Activated B cell treated with CpG ODN at 0.5 μM for 24 hours (primary cell): ENCODE measurements around the gene NPAS2. TPM values are rescaled to one million over a fixed set of nuclear protein-coding genes. Genes with fewer than 3 reads are reported as not detected.

Experiments
- ATAC-seq: fragments of 200-7000 bp; cut with Tn5 transposase; one replicate; pipeline ENCODE4 v1.10.0; 2021; ENCODE audit warnings: low read depth, mild to moderate bottlenecking, moderate library complexity
- CTCF ChIA-PET: fragments of 350-600 bp; sonication (Branson Sonifier 250); formaldehyde crosslinking; loops from one replicate; lab custom pipeline; 2021; ENCODE audit warnings: antibody characterized with exemption; lab: Charles Lee
- POLR2A ChIA-PET: fragments of 350-600 bp; sonication (Branson Sonifier 250); formaldehyde crosslinking; loops from one replicate; lab custom pipeline; 2021; ENCODE audit warnings: antibody characterized with exemption; lab: Charles Lee
- DNase-seq: peaks from one replicate; pipeline ENCODE4 v3.0.0; 2022
- H3K27ac Mint-ChIP-seq: one replicate; pipeline ENCODE4 v1.8.0; 2020; ENCODE audit warnings: mixed read lengths
- H3K27me3 Mint-ChIP-seq: one replicate; pipeline ENCODE4 v1.8.0; 2021; ENCODE audit warnings: mixed read lengths
- H3K36me3 Mint-ChIP-seq: one replicate; pipeline ENCODE4 v1.8.0; 2021; ENCODE audit warnings: low read depth, mixed read lengths
- H3K4me1 Mint-ChIP-seq: one replicate; pipeline ENCODE4 v1.8.0; 2021; ENCODE audit warnings: mixed read lengths
- H3K4me3 Mint-ChIP-seq: one replicate; pipeline ENCODE4 v1.8.0; 2020; ENCODE audit warnings: mild to moderate bottlenecking, mixed read lengths
- H3K9me3 Mint-ChIP-seq: one replicate; pipeline ENCODE4 v1.8.0; 2020; ENCODE audit warnings: mixed read lengths
- CTCF ChIP-seq: fragments of 200-600 bp; IDR thresholded peaks from one replicate; pipeline ENCODE4 v1.8.0; 2022; ENCODE audit warnings: antibody characterized with exemption, mild to moderate bottlenecking
- intact Hi-C: fragments of 100-400 bp; cut with micrococcal nuclease; formaldehyde crosslinking; loops from one replicate; pipeline ENCODE4 v1.15.1; 2024
- total RNA-seq: library from RNA; stranded (reverse); gene quantifications from 2 replicates; pipeline ENCODE4 v1.2.3, GENCODE V29; 2022

Gene NPAS2
- total RNA-seq, 1 donor from 2014 or later = not detected

DNA sequence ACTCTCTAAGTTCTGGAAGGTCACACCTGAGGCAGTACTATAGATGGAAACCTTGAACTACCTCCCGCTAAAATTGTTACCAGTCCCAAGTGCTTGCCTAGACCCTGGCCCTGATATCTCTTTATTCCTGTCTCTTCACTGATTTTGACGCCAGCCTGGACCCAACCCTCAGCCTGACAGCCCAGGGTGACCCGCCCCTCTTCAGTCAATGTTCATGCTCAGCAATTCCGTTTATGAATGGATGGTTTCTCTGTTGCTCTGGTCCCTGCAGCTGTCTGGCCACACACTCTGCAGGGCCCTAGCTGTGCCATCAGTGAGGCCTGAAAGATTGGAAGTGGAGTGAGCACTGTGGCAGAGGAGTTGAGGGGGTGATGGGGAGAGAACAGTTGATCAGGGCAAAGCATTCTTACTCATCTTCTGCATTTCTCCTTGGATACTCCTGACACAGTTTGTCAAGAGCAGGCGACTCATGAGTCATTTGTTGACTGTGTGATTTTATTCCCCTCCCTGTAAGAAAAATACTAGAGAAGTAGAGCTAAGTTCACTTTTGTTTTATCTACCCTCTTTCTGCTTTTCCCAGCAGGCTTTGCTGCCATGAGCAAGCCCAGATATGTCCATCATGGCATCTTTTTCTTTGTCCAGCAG is 46.0 kb downstream of the NPAS2 start:
- no peaks in the 10 kb centered on the region for H3K4me1 Mint-ChIP-seq
- intact Hi-C loops = no loop called here
- peaks cover 17% of the 10 kb centered on the region for H3K9me3 Mint-ChIP-seq
- no peak for TF ChIP-seq CTCF
- H3K27me3 Mint-ChIP-seq = peaks cover 13% of the 10 kb centered on the region
- POLR2A ChIA-PET = no interaction called here
- ATAC-seq = no peak
- no peaks in the 10 kb centered on the region for H3K36me3 Mint-ChIP-seq
- no peak overlapping the region for H3K4me3 Mint-ChIP-seq
- H3K27ac Mint-ChIP-seq = no peak overlapping the region
- CTCF ChIA-PET = no interaction called here
- no peak for DNase-seq

GRCh38 chr2:100868083-100868482 is 48.1 kb downstream of the NPAS2 start:
- ChIA-PET POLR2A (no interaction called here), CTCF (no interaction called here)
- intact Hi-C loops = no loop called here
- TF ChIP-seq CTCF = no peak
- H3K36me3 Mint-ChIP-seq = no peaks in the 10 kb centered on the region
- peaks cover 18% of the 10 kb centered on the region for H3K9me3 Mint-ChIP-seq
- peaks cover 17% of the 10 kb centered on the region for H3K27me3 Mint-ChIP-seq
- no peak overlapping the region for H3K27ac Mint-ChIP-seq
- ATAC-seq = no peak
- H3K4me3 Mint-ChIP-seq = no peak overlapping the region
- DNase-seq = no peak
- H3K4me1 Mint-ChIP-seq = no peaks in the 10 kb centered on the region

GRCh38 chr2:100869120-100869519 is 49.2 kb downstream of the NPAS2 start:
- Mint-ChIP-seq H3K4me1 (no peaks in the 10 kb centered on the region), H3K9me3 (peaks cover 18% of the 10 kb centered on the region), H3K4me3 (no peak overlapping the region), H3K36me3 (no peaks in the 10 kb centered on the region), H3K27ac (no peak overlapping the region), H3K27me3 (peaks cover 18% of the 10 kb centered on the region)
- no peak for TF ChIP-seq CTCF
- POLR2A ChIA-PET = no interaction called here
- ATAC-seq = no peak
- no peak for DNase-seq
- CTCF ChIA-PET = no interaction called here
- intact Hi-C loops = no loop called here

GRCh38 chr2:100870652-100871531 is 51.0 kb downstream of the NPAS2 start:
- intact Hi-C loops = no loop called here
- H3K27me3 Mint-ChIP-seq = peaks cover 17% of the 10 kb centered on the region
- ChIA-PET CTCF (no interaction called here), POLR2A (no interaction called here)
- H3K4me1 Mint-ChIP-seq = no peaks in the 10 kb centered on the region
- H3K4me3 Mint-ChIP-seq = no peak overlapping the region
- H3K36me3 Mint-ChIP-seq = no peaks in the 10 kb centered on the region
- H3K27ac Mint-ChIP-seq = no peak overlapping the region
- no peak for TF ChIP-seq CTCF
- no peak for ATAC-seq
- no peak for DNase-seq
- H3K9me3 Mint-ChIP-seq = peaks cover 18% of the 10 kb centered on the region

DNA sequence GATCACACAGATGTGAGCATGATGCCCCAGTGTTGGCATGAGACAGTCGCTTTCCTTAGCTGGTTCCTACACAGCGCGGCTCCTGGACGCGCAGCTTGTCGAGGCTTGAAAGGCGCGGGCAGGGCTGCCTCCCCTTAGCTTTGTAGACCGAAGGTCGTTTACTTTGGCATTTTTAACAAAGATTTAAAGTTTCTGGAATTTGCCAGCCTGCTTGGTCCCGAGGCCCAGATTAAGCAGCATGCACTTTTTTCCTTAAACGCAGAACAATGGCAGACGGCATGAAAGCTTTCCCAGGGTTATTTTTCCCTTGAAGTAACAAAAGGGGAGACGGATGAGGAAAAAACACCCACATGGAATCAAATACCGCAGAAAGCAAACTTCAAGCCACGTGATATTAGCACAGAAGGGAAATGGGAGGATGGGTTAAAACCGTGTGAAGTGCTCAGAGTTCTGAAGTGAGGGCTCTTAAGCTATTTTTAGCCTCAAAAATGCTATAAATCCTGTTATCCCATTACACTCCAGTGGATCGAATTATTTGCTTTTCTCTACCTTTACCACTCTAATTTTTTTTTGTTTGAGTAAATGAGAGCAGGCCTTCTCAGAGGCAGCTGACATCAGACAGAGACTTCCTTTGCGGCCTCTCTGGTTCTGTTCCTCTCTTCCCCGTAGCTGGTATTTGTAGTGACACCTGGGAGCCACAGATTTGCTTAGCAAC is 55.7 kb downstream of the NPAS2 start:
- no peak for TF ChIP-seq CTCF
- ATAC-seq = no peak
- peaks cover 2% of the 10 kb centered on the region for H3K9me3 Mint-ChIP-seq
- H3K4me1 Mint-ChIP-seq = no peaks in the 10 kb centered on the region
- H3K27ac Mint-ChIP-seq = no peak overlapping the region
- intact Hi-C loops = no loop called here
- no peak for DNase-seq
- CTCF ChIA-PET = no interaction called here
- POLR2A ChIA-PET = no interaction called here
- no peak overlapping the region for H3K4me3 Mint-ChIP-seq
- H3K27me3 Mint-ChIP-seq = peaks cover 13% of the 10 kb centered on the region
- H3K36me3 Mint-ChIP-seq = no peaks in the 10 kb centered on the region
